ENCODE data around the gene TAOK3. TPM values are rescaled to one million over a fixed set of nuclear protein-coding genes. Genes with fewer than 3 reads are reported as not detected.

The TAOK3 gene
- total and polyA plus RNA-seq, 2 of the 8 experiments (the other 6 are each of a cell fraction or from before 2014, with no cell fraction given): 5.2 to 9.3 TPM

DNA sequence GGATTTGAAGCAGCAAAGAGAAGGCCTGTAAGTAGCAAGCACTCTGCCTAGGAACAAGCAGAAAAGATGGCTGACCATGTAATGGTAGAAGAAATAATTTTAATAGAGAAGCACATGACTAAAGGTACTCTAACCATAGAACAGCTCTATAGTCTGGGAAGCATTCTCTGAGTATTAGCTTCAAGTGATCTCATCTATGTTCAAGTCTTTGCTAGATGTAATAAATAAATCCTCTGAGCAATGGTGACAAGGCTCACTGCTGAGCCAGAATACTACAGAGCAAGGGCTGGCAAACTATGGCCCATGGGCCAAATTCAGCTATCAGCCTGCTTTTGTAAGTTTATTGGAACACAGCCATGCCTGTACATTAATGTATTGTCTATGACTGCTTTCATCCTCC is 152.0 kb downstream of the TAOK3 start:
- Histone ChIP-seq H3K79me2 (ENCODE audit: control insufficient read depth in 1 of 2, insufficient read depth in 2 of 2, low read length in 2 of 2) (no peaks in the 10 kb centered on the region), H2BK15ac (ENCODE audit: low read length) (no peak overlapping the region), H2BK12ac (ENCODE audit: low read depth, low read length) (no peak overlapping the region), H3K4me1 (replicated peaks in 1 of 4; ENCODE audit: control insufficient read depth in 3 of 4, insufficient read depth in 4 of 4, low read length in 3 of 4) (no peaks in the 10 kb centered on the region), H2BK5ac (ENCODE audit: low read depth, low read length) (no peak overlapping the region), H2BK120ac (replicated peaks; ENCODE audit: low read depth, low read length) (no peak overlapping the region), H3K36me3 (ENCODE audit: control insufficient read depth in 2 of 4, insufficient read depth in 4 of 4, low read length in 3 of 4) (no peaks in the 10 kb centered on the region), H2AK5ac (ENCODE audit: low read depth, low read length) (no peak overlapping the region), H4K5ac (ENCODE audit: insufficient read length, low read depth, low read length) (no peak overlapping the region), H3K56ac (replicated peaks; ENCODE audit: insufficient read length, low read depth, low read length) (no peak overlapping the region), H3K79me1 (ENCODE audit: low read depth, low read length) (no peaks in the 10 kb centered on the region), H3K9ac (replicated peaks in 1 of 4; ENCODE audit: extremely low read depth in 1 of 4, low read depth in 3 of 4, low read length in 3 of 4) (no peak overlapping the region), H3K4me3 (ENCODE audit: extremely low read depth in 1 of 4, insufficient read depth in 2 of 4, low read depth in 3 of 4, low read length in 4 of 4) (no peak overlapping the region), H2BK20ac (ENCODE audit: low read length) (no peak overlapping the region), H4K20me1 (replicated peaks in 1 of 2; ENCODE audit: control insufficient read depth in 1 of 2, insufficient read depth in 2 of 2, low read length in 2 of 2) (no peaks in the 10 kb centered on the region), H4K91ac (replicated peaks; ENCODE audit: insufficient read length, low read length) (no peak overlapping the region), H3K23ac (ENCODE audit: insufficient read length) (no peak overlapping the region), H3K9me3 (ENCODE audit: insufficient read depth in 2 of 2, low read depth in 1 of 2, low read length in 1 of 2) (no peaks in the 10 kb centered on the region), H3K18ac (ENCODE audit: extremely low read depth, low read length) (no peak overlapping the region), H3K27me3 (replicated peaks in 1 of 4; ENCODE audit: control insufficient read depth in 3 of 4, extremely low read depth in 1 of 4, insufficient read depth in 3 of 4, low read length in 3 of 4) (no peaks in the 10 kb centered on the region), H2AFZ (ENCODE audit: low read length) (no peak overlapping the region), H3K23me2 (ENCODE audit: low read depth, low read length) (peaks cover 2% of the 10 kb centered on the region; the same call in 1 of the 2 replicates), H4K8ac (ENCODE audit: extremely low read depth, insufficient read depth, low read length) (no peak overlapping the region), H3K4ac (replicated peaks; ENCODE audit: insufficient read length, low read depth, low read length) (no peak overlapping the region), H3K27ac (ENCODE audit: low read depth, low read length) (no peak overlapping the region), H3K14ac (ENCODE audit: insufficient read length) (no peak overlapping the region), H3K4me2 (ENCODE audit: insufficient read depth in 1 of 2, low read depth in 2 of 2, low read length in 2 of 2) (no peak overlapping the region)
- TF ChIP-seq KDM4A (IDR thresholded peaks at IDR 0.05; ENCODE audit: low read depth, low read length, severe bottlenecking): no peak
- TF ChIP-seq BRCA1 (IDR thresholded peaks at IDR 0.05; ENCODE audit: low read depth, low read length): no peak
- no peak for TF ChIP-seq SIN3A (conservative IDR thresholded peaks at IDR 0.05 in 1 of 2, IDR thresholded peaks at IDR 0.05 in 1 of 2; ENCODE audit: low read depth in 1 of 2, low read length in 2 of 2)
- TF ChIP-seq BACH1 (IDR thresholded peaks at IDR 0.05; ENCODE audit: low read length): no peak
- TF ChIP-seq HDAC2 (IDR thresholded peaks at IDR 0.05; ENCODE audit: borderline replicate concordance in 1 of 2, low read depth in 2 of 2, low read length in 2 of 2): no peak
- no peak for TF ChIP-seq GABPA (IDR thresholded peaks at IDR 0.05; ENCODE audit: borderline replicate concordance, insufficient read depth, low read length)
- TF ChIP-seq, protein P1, sequence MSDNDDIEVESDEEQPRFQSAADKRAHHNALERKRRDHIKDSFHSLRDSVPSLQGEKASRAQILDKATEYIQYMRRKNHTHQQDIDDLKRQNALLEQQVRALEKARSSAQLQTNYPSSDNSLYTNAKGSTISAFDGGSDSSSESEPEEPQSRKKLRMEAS (IDR thresholded peaks at IDR 0.05): no peak
- ChIA-PET CTCF (ENCODE audit: partially characterized antibody) (interaction anchor here (0.7 to 1.8 kb wide), 2 partner anchors 38 to 83 kb away, joined by 3 to 5 read pairs; no protein-coding TSS in a partner anchor), POLR2A (ENCODE audit: partially characterized antibody) (no interaction called here)
- FAIRE-seq: no peak
- no peak for DNase-seq (ENCODE audit: low read depth in 1 of 2, low spot score in 2 of 2)
